ENCODE results near the gene GGT1. TPM values are rescaled to one million over a fixed set of nuclear protein-coding genes. Genes with fewer than 3 reads are reported as not detected.
"Not testable (repeated sequence)": the region's sequence is repeated elsewhere in the genome, so short reads cannot be mapped to it uniquely, and the experiment has no call there.

GGT1 gene
- total RNA-seq, 1 experiment from 2014 or later, result 2.8 TPM

DNA sequence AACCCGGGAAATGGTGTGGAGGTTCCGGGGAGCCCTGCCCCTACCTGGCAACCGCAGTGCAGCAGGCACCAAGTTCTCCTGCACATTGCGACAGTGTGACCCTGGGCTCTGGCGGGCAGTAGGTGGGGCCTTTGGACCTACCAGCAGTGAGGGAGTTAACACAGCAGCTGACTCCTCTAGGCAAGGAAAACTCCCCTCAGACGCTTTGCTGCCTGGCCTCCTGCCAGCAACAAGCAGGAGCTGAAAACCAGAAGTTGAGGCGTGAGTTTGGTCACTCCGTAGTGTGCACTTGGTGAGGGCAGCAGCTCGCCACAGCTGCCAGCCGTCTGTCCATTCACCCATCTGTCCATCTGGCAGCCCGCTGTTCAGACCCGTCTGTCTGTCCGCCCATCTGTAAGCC lies 29.6 kb downstream of the GGT1 start:
- H3K27me3 ChIP-seq; H3K9me3 ChIP-seq (replicated peaks); H3K36me3 ChIP-seq: not testable (repeated sequence)
- H3K27ac ChIP-seq, result peak overlapping the region; percentile 81
- peak; percentile 75 to 78 for DNase-seq
- peaks cover 36% of the 10 kb centered on the region for H3K4me1 ChIP-seq
- peak overlapping the region; percentile 63 for H3K4me3 ChIP-seq

- not testable (repeated sequence) for H3K36me3 ChIP-seq; H3K27me3 ChIP-seq; H3K9me3 ChIP-seq (replicated peaks)
- peaks cover 36% of the 10 kb centered on the region for H3K4me1 ChIP-seq
- peak in 1 of 2 experiments; percentile 20 for DNase-seq
- peak overlapping the region; percentile 81 for H3K27ac ChIP-seq
- H3K4me3 ChIP-seq, result peak overlapping the region; percentile 63
These were observed 30.4 kb downstream of the GGT1 start for GRCh38 chr22:24633231-24634023.

- peaks cover 36% of the 10 kb centered on the region for H3K4me1 ChIP-seq
- H3K36me3 ChIP-seq; H3K27ac ChIP-seq; H3K27me3 ChIP-seq; H3K9me3 ChIP-seq (replicated peaks): not testable (repeated sequence)
- peak overlapping the region; percentile 21; the same call in 1 of the 2 replicates for H3K4me3 ChIP-seq
- peak in 1 of 2 experiments; percentile 42 for DNase-seq
These were observed 31.9 kb downstream of the GGT1 start for GRCh38 chr22:24634776-24635389.

DNA sequence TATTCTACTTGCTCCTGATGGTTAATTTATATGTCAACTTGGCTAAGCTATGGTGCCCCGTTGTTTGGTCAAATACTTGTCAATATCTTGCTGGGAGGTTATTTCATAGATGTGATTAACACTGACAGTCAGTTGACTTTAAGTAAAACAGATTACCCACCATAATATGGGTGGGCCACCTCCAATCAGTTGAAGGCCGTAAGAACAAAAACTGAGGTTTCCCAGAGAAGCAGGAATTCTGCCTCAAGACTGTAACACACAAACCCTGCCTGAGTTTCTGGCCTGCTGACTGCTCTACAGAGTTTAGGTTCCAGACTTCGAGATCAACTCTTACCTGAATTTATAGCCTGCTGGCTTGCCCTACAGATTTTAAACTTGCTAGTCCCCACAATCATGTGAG lies 33.5 kb downstream of the GGT1 start:
- DNase-seq; H3K36me3 ChIP-seq; H3K9me3 ChIP-seq (replicated peaks); H3K27me3 ChIP-seq; H3K27ac ChIP-seq; H3K4me3 ChIP-seq: not testable (repeated sequence)
- peaks cover 25% of the 10 kb centered on the region for H3K4me1 ChIP-seq

DNA sequence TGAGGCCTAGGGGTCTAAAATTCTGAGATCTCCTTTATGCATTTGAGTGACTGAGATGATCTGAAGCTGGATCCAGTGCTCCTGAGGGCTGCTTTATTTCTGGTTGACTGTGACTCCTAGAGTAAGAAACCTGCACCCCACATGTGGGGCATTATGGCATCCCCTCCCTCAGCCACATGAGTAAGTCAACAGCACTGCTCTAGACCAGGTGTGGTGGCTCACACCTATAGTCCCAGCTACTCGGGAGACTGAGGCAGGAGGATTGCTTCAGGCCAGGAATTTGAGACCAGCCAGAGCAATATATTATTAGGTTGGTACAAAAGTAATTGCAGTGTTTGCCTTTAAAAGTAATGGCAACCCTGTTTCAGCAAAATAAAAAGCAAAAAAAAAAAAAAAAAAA lies 39.3 kb downstream of the GGT1 start:
- H3K4me1 ChIP-seq; H3K27me3 ChIP-seq; H3K9me3 ChIP-seq (replicated peaks); H3K36me3 ChIP-seq; DNase-seq; H3K4me3 ChIP-seq; H3K27ac ChIP-seq: not testable (repeated sequence)

DNA sequence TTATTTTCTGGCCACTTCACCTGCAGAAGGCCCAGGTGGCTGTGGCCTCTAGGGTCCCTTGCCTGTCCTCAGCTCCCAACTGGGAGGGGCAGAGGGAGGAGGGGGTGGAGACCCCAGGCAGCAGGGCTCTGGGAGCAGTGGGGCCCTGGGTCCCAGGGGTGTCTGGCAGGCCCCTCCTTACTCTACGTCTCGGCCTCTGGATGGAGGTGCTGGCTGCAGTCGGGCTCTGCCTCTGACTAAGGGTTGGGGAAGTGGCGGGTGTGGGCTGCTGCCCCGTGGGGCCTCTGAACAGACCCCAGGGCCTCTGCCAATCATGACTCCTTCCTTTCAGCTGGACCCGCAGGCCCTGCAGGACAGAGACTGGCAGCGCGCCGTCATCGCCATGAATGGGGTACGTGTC lies 41.4 kb downstream of the GGT1 start:
- not testable (repeated sequence) for H3K27me3 ChIP-seq; H3K9me3 ChIP-seq (replicated peaks); H3K4me1 ChIP-seq; H3K27ac ChIP-seq; H3K36me3 ChIP-seq; H3K4me3 ChIP-seq; DNase-seq

GRCh38 chr22:24645408-24646399 lies 42.7 kb downstream of the GGT1 start:
- H3K36me3 ChIP-seq; H3K4me3 ChIP-seq; H3K4me1 ChIP-seq; H3K27me3 ChIP-seq; H3K9me3 ChIP-seq (replicated peaks): not testable (repeated sequence)
- DNase-seq, result peak in 1 of 2 experiments; percentile 50
- peak overlapping the region; percentile 46; the same call in 1 of the 2 replicates for H3K27ac ChIP-seq

DNA sequence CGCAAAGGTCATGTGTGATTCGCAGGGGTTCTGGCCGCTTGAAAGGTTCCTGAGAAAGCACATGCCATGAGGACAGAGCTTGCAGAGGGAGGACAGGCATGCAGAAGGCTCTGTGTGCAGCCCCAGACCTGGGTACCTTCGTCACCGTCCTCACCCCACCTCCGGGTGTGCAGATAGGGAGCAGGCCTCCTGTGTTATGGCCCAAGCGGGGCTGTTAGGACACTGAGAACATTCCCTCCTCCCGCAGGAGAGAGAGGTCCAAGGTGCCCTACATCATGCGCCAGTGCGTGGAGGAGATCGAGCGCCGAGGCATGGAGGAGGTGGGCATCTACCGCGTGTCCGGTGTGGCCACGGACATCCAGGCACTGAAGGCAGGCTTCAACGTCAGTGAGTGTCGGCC lies 43.8 kb downstream of the GGT1 start:
- DNase-seq; H3K4me1 ChIP-seq; H3K4me3 ChIP-seq; H3K27me3 ChIP-seq; H3K36me3 ChIP-seq; H3K27ac ChIP-seq; H3K9me3 ChIP-seq (replicated peaks): not testable (repeated sequence)

DNA sequence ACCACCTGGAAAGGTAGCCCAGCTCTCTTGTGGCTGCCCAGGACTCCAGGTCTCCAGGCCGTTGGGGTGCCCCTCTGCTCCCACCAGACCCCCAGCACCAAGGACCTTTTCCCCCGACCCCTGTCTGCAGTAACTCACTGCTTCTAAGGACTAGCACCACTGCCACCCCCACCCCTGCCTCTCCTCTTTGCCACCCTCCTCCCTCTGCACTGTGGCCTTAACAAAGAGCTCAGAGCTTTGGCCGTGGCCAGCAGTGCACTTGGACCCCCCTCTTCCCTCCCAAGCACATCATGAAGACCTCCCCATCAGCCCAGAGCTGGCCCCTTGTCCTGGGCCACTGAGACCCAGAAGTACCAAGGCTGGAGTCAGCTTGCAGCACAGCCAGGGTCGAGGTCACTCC lies 46.4 kb downstream of the GGT1 start:
- not testable (repeated sequence) for H3K9me3 ChIP-seq (replicated peaks); H3K36me3 ChIP-seq; DNase-seq; H3K27me3 ChIP-seq; H3K4me3 ChIP-seq; H3K4me1 ChIP-seq; H3K27ac ChIP-seq

DNA sequence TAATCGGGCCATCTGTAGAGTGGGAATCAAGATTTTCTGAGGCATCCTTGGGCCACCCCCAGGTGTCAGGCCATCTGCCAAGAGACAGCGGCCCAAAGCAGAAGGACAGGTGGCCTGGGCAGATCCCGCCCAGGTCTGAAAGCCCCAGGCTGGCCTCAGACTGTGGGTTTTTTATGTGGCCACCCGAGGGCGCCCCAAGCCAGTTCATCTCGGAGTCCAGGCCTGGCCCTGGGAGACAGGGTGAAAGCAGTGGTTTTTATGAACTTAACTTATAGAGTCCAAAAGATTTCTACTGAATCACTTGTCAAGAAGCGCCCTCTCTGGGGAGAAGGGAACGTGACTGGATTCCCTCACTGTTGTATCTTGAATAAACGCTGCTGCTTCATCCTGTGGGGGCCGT lies 47.9 kb downstream of the GGT1 start:
- H3K4me1 ChIP-seq; H3K36me3 ChIP-seq; H3K27ac ChIP-seq; H3K4me3 ChIP-seq; H3K27me3 ChIP-seq; H3K9me3 ChIP-seq (replicated peaks): not testable (repeated sequence)
- DNase-seq, result peak in 1 of 2 experiments; percentile 59

DNA sequence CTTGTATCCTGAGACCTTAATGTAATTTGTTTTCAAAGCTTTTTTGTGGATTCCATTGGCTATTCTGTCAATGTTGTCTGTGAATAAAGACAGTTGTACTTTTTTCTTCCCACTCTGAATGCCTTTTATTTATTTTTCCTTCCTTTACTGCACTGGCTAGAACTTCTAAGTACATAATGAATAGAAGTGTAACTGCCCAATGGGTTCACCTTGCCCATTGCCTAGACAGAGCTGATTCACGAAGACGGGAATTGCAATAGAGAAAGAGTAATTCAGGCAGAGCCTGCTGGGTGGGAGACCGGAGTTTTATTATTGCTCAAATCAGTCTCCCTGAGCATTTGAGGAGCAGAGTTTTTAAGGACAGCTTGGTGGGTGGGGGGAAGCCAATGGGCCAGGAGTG lies 62.4 kb downstream of the GGT1 start:
- not testable (repeated sequence) for H3K4me3 ChIP-seq; H3K9me3 ChIP-seq (replicated peaks); DNase-seq; H3K27me3 ChIP-seq; H3K27ac ChIP-seq; H3K36me3 ChIP-seq; H3K4me1 ChIP-seq

DNA sequence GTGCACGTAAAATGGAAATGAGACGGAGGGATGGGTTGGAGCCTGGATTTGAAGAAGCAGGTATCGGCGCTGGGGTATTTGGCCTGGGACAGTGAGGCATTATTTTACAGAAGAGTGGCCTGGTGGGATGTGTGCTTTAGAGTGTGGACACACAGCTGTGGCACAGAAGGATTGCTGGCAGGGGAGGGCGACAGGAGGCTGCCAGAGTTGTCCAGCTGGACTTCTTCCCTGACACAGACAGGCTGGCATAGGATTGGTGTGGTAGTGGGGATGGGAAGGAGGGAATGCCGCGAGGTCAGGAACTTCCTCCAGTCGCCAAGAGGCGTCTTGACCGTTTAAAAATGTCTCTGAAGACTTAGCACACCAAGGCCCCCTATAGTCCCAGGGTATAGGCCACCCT lies 64.9 kb downstream of the GGT1 start:
- H3K36me3 ChIP-seq; H3K4me1 ChIP-seq; H3K27me3 ChIP-seq; H3K9me3 ChIP-seq (replicated peaks); H3K4me3 ChIP-seq; H3K27ac ChIP-seq; DNase-seq: not testable (repeated sequence)

GRCh38 chr22:24672532-24672931 lies 69.5 kb downstream of the GGT1 start:
- H3K27ac ChIP-seq, DNase-seq: not testable (repeated sequence)

More at GRCh38 chr22:24672532-24672931, 69.5 kb downstream of the GGT1 start:
- not testable (repeated sequence) for H3K4me1 ChIP-seq; H3K9me3 ChIP-seq (replicated peaks); H3K27me3 ChIP-seq; H3K36me3 ChIP-seq; H3K4me3 ChIP-seq

Measured in SJCRH30 (cell line).